ENCODE measurements around the gene FSIP1.

Gene FSIP1

GRCh38 chr15:39704689-39705088 lies 78.0 kb downstream of the FSIP1 start:
- H3K9me2 ChIP-seq (ENCODE audit: low read depth, low read length), result no peaks in the 10 kb centered on the region
- H3K4me2 ChIP-seq (ENCODE audit: low read length), result no peak overlapping the region
- no peak overlapping the region for H3K9ac ChIP-seq (ENCODE audit: low read length)
- no peak overlapping the region for H3K27ac ChIP-seq (ENCODE audit: low read depth, low read length, poor library complexity, severe bottlenecking)
- no peak for TF ChIP-seq EZH2 (IDR thresholded peaks at IDR 0.05; ENCODE audit: borderline replicate concordance, low read length)
- no peak for TF ChIP-seq CTCF (IDR thresholded peaks at IDR 0.05; ENCODE audit: low read length)
- no peaks in the 10 kb centered on the region for H3K4me1 ChIP-seq (ENCODE audit: insufficient read depth, low read length, severe bottlenecking)
- no peaks in the 10 kb centered on the region for H3K36me3 ChIP-seq (ENCODE audit: insufficient read depth, low read length)
- H2AFZ ChIP-seq (ENCODE audit: low read length), result no peak overlapping the region
- no peaks in the 10 kb centered on the region for H3F3A ChIP-seq (ENCODE audit: insufficient read depth, low read length)
- H3K27me3 ChIP-seq (ENCODE audit: insufficient read depth, low read length), result no peaks in the 10 kb centered on the region
- no peaks in the 10 kb centered on the region for H3K9me3 ChIP-seq (ENCODE audit: low read length)
- H3K79me2 ChIP-seq (ENCODE audit: insufficient read depth, low read length), result no peaks in the 10 kb centered on the region
- no peak overlapping the region for H3K4me3 ChIP-seq (ENCODE audit: low read depth, low read length, poor library complexity, severe bottlenecking)
- no peaks in the 10 kb centered on the region for H4K20me1 ChIP-seq (ENCODE audit: insufficient read depth, low read length)

GRCh38 chr15:39704235-39704634 lies 78.4 kb downstream of the FSIP1 start:
- Histone ChIP-seq H3K4me2 (ENCODE audit: low read length) (no peak overlapping the region), H3K4me1 (ENCODE audit: insufficient read depth, low read length, severe bottlenecking) (no peaks in the 10 kb centered on the region), H3K9ac (ENCODE audit: low read length) (no peak overlapping the region), H3K27me3 (ENCODE audit: insufficient read depth, low read length) (no peaks in the 10 kb centered on the region), H4K20me1 (ENCODE audit: insufficient read depth, low read length) (no peaks in the 10 kb centered on the region), H2AFZ (ENCODE audit: low read length) (no peak overlapping the region), H3K36me3 (ENCODE audit: insufficient read depth, low read length) (no peaks in the 10 kb centered on the region), H3K79me2 (ENCODE audit: insufficient read depth, low read length) (no peaks in the 10 kb centered on the region), H3K4me3 (ENCODE audit: low read depth, low read length, poor library complexity, severe bottlenecking) (no peak overlapping the region), H3F3A (ENCODE audit: insufficient read depth, low read length) (no peaks in the 10 kb centered on the region), H3K9me3 (ENCODE audit: low read length) (no peaks in the 10 kb centered on the region), H3K9me2 (ENCODE audit: low read depth, low read length) (no peaks in the 10 kb centered on the region), H3K27ac (ENCODE audit: low read depth, low read length, poor library complexity, severe bottlenecking) (no peak overlapping the region)
- no peak for TF ChIP-seq CTCF (IDR thresholded peaks at IDR 0.05; ENCODE audit: low read length)
- no peak for TF ChIP-seq EZH2 (IDR thresholded peaks at IDR 0.05; ENCODE audit: borderline replicate concordance, low read length)

GRCh38 chr15:39701988-39702387 lies 80.7 kb downstream of the FSIP1 start:
- Histone ChIP-seq H3K4me3 (ENCODE audit: low read depth, low read length, poor library complexity, severe bottlenecking) (no peak overlapping the region), H3K9ac (ENCODE audit: low read length) (no peak overlapping the region), H3K36me3 (ENCODE audit: insufficient read depth, low read length) (no peaks in the 10 kb centered on the region), H2AFZ (ENCODE audit: low read length) (no peak overlapping the region), H3K9me3 (ENCODE audit: low read length) (no peaks in the 10 kb centered on the region), H3K4me1 (ENCODE audit: insufficient read depth, low read length, severe bottlenecking) (no peaks in the 10 kb centered on the region), H3K27me3 (ENCODE audit: insufficient read depth, low read length) (no peaks in the 10 kb centered on the region), H3K9me2 (ENCODE audit: low read depth, low read length) (no peaks in the 10 kb centered on the region), H3K4me2 (ENCODE audit: low read length) (no peak overlapping the region), H3K27ac (ENCODE audit: low read depth, low read length, poor library complexity, severe bottlenecking) (no peak overlapping the region), H3F3A (ENCODE audit: insufficient read depth, low read length) (no peaks in the 10 kb centered on the region), H3K79me2 (ENCODE audit: insufficient read depth, low read length) (no peaks in the 10 kb centered on the region), H4K20me1 (ENCODE audit: insufficient read depth, low read length) (no peaks in the 10 kb centered on the region)
- no peak for TF ChIP-seq EZH2 (IDR thresholded peaks at IDR 0.05; ENCODE audit: borderline replicate concordance, low read length)
- TF ChIP-seq CTCF (IDR thresholded peaks at IDR 0.05; ENCODE audit: low read length), result no peak
